GM23338 (cell line): Measurements from ENCODE around the gene GRK5. TPM values are rescaled to one million over a fixed set of nuclear protein-coding genes. Genes with fewer than 3 reads are reported as not detected.

Experiments
- ATAC-seq: fragments of 200-7000 bp; cut with Tn5 transposase; 3 replicates; pipeline ENCODE4 v1.9.1; 2020
- DNase-seq: peaks from one replicate; pipeline ENCODE4 v3.0.0-alpha.2; 2015; ENCODE audit warnings: low spot score
- H2AFZ ChIP-seq: fragments of 200-600 bp; sonication (generic); 2 replicates; pipeline ENCODE4 v1.8.0; 2016; ENCODE audit warnings: antibody characterized with exemption, mild to moderate bottlenecking, moderate library complexity
- H3F3A ChIP-seq: fragments of 200-600 bp; sonication (generic); replicated peaks from 2 replicates; pipeline ENCODE4 v1.8.0; 2017; ENCODE audit warnings: antibody characterized with exemption, mixed run types, low read depth
- H3K27ac ChIP-seq: fragments of 200-600 bp; sonication (generic); 2 replicates; pipeline ENCODE4 v1.6.1; 2016; ENCODE audit warnings: low read depth
- H3K27me3 ChIP-seq: fragments of 200-600 bp; sonication (generic); 2 replicates; pipeline ENCODE4 v1.8.0; 2016; ENCODE audit warnings: mild to moderate bottlenecking, mixed run types, moderate library complexity; ENCODE audit not compliant: insufficient read depth
- H3K36me3 ChIP-seq: fragments of 200-600 bp; sonication (generic); 2 replicates; pipeline ENCODE4 v1.8.0; 2016; ENCODE audit warnings: mild to moderate bottlenecking; ENCODE audit not compliant: insufficient read depth
- H3K4me1 ChIP-seq: fragments of 200-600 bp; sonication (generic); 2 replicates; pipeline ENCODE4 v1.8.0; 2016; ENCODE audit warnings: mild to moderate bottlenecking, moderate library complexity; ENCODE audit not compliant: insufficient read depth
- H3K4me2 ChIP-seq: fragments of 200-600 bp; sonication (generic); 2 replicates; pipeline ENCODE4 v1.7.1; 2017; ENCODE audit warnings: mixed run types
- H3K4me3 ChIP-seq: fragments of 200-600 bp; sonication (generic); 2 replicates; pipeline ENCODE4 v1.6.1; 2016; ENCODE audit warnings: mixed run types
- H3K79me2 ChIP-seq: fragments of 200-600 bp; sonication (generic); replicated peaks from 2 replicates; pipeline ENCODE4 v1.8.0; 2017; ENCODE audit warnings: mild to moderate bottlenecking; ENCODE audit not compliant: insufficient read depth
- H3K9me2 ChIP-seq: fragments of 200-600 bp; sonication (generic); 2 replicates; pipeline ENCODE4 v1.8.0; 2017; ENCODE audit not compliant: insufficient read depth
- H4K20me1 ChIP-seq: fragments of 200-600 bp; sonication (generic); replicated peaks from 2 replicates; pipeline ENCODE4 v1.8.0; 2017; ENCODE audit warnings: mild to moderate bottlenecking; ENCODE audit not compliant: insufficient read depth
- H3K27ac Mint-ChIP-seq: 2 replicates; pipeline ENCODE4 v1.8.0; 2020; ENCODE audit warnings: inconsistent platforms, mild to moderate bottlenecking, moderate library complexity, mixed read lengths
- H3K27me3 Mint-ChIP-seq: 3 replicates; pipeline ENCODE4 v1.8.0; 2022; ENCODE audit warnings: low read depth, mild to moderate bottlenecking, moderate library complexity, mixed read lengths, inconsistent platforms; ENCODE audit not compliant: insufficient read depth, poor library complexity
- H3K36me3 Mint-ChIP-seq: 3 replicates; pipeline ENCODE4 v1.8.0; 2021; ENCODE audit warnings: low read depth, mild to moderate bottlenecking, inconsistent platforms, moderate library complexity, mixed read lengths
- H3K4me1 Mint-ChIP-seq: 3 replicates; pipeline ENCODE4 v1.8.0; 2020; ENCODE audit warnings: mild to moderate bottlenecking, inconsistent platforms, mixed read lengths
- H3K4me3 Mint-ChIP-seq: 3 replicates; pipeline ENCODE4 v1.8.0; 2021; ENCODE audit warnings: moderate library complexity, mild to moderate bottlenecking, inconsistent platforms, mixed read lengths
- H3K9me3 Mint-ChIP-seq: 3 replicates; pipeline ENCODE4 v1.8.0; 2020; ENCODE audit warnings: moderate library complexity, mild to moderate bottlenecking, inconsistent platforms, mixed read lengths
- CREB1 ChIP-seq: fragments of 250-450 bp; sonication (Bioruptor Pico); IDR thresholded peaks from 2 replicates; pipeline ENCODE4 v1.5.0; 2020; ENCODE audit warnings: low read depth, mild to moderate bottlenecking, moderate library complexity
- ETS1 ChIP-seq: IDR thresholded peaks from 2 replicates; pipeline ENCODE4 v1.6.1; 2016; ENCODE audit warnings: antibody characterized with exemption
- JUNB ChIP-seq: IDR thresholded peaks from one replicate; pipeline ENCODE4 v1.6.1; 2016; ENCODE audit warnings: antibody characterized with exemption; ENCODE audit not compliant: unreplicated experiment
- STAT1 ChIP-seq: IDR thresholded peaks from one replicate; pipeline ENCODE4 v1.6.1; 2016; ENCODE audit warnings: antibody characterized with exemption; ENCODE audit not compliant: unreplicated experiment
- ZNF114 ChIP-seq: fragments of 250-450 bp; sonication (Bioruptor Pico); IDR thresholded peaks from 2 replicates; pipeline ENCODE4 v1.5.0; 2020; ENCODE audit warnings: mild to moderate bottlenecking, moderate library complexity
- ZNF331 ChIP-seq: fragments of 250-450 bp; sonication (Bioruptor Pico); IDR thresholded peaks from 2 replicates; pipeline ENCODE4 v1.5.0; 2020; ENCODE audit warnings: low read depth, mild to moderate bottlenecking, moderate library complexity
- polyA plus RNA-seq: library from polyadenylated mRNA; unstranded; fragments of >200 nt; fragmentation: Nextera tagmentation; extraction: Ambion mirVana; gene quantifications from 2 replicates; pipeline ENCODE4 v1.2.1, GENCODE V29; 2016
- total RNA-seq: library from RNA; depleted of rRNA; stranded (reverse); fragments of >200 nt; shearing (Covaris generic); gene quantifications from 2 replicates; pipeline ENCODE4 v1.2.3, GENCODE V29; 2014
- TF ChIP-seq, protein P1 (sequence below): IDR thresholded peaks from one replicate; pipeline ENCODE4 v1.6.1; 2018; ENCODE audit warnings: antibody characterized with exemption; ENCODE audit not compliant: unreplicated experiment
- TF ChIP-seq, protein P2 (sequence below), 2 experiments: fragments of 200-600 bp in 1 of 2; sonication (generic) in 1 of 2; conservative IDR thresholded peaks; 2 replicates each; pipeline versions ENCODE4 v1.5.1 to v1.6.1; 2016 to 2017; ENCODE audit warnings: antibody characterized with exemption in 2 of 2, low read depth in 2 of 2, mild to moderate bottlenecking in 2 of 2, moderate library complexity in 1 of 2

The GRK5 gene
- total and polyA plus RNA-seq, 2 experiments from 2014 or later: 0.53 to 2.0 TPM

DNA sequence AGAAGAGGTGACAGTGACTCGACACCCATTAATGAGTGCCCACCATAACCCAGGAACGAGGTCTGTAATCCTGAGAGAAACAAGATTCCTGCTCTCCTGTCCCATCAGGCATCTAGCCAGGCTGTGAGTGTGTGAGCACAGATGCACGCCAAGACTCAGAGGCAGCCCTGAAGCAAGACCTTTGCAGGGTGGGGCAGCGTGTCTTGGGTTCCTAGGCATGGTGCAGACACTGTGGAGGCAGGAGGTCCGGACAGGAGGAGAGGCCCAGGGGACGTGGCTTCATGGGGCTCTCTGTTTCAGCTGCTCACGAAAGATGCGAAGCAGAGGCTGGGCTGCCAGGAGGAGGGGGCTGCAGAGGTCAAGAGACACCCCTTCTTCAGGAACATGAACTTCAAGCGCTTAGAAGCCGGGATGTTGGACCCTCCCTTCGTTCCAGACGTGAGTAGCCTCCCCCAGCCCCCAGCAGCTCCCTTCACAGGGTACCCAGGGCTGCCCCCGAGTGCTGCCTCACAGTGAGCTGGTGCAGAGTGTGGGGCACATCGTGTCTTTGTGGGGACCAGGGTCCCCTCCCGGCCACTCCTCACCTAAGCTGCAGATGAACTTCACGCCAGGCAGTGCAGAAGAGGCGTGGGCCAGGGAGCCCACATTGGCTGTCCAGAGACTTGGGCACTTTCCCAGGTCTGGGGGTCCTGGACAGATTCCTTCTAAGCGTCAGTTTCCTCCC is 240.6 kb downstream of the GRK5 start:
- no peak overlapping the region for H3K4me3 Mint-ChIP-seq

More for the DNA sequence above, 240.6 kb downstream of the GRK5 start:
- no peak for ATAC-seq
- Histone ChIP-seq H3K9me2 (no peaks in the 10 kb centered on the region), H3K4me2 (no peak overlapping the region), H3K79me2 (no peaks in the 10 kb centered on the region), H4K20me1 (no peaks in the 10 kb centered on the region), H3K36me3 (no peaks in the 10 kb centered on the region), H3K27ac (no peak overlapping the region), H3K4me1 (no peaks in the 10 kb centered on the region), H2AFZ (no peak overlapping the region), H3F3A (no peaks in the 10 kb centered on the region), H3K27me3 (no peaks in the 10 kb centered on the region), H3K4me3 (no peak overlapping the region)
- no peak for DNase-seq
- no peak for TF ChIP-seq ZNF114 (CRISPR knock-in tag)
- TF ChIP-seq ZNF331 (CRISPR knock-in tag): no peak
- TF ChIP-seq JUNB: no peak
- TF ChIP-seq, protein P1, sequence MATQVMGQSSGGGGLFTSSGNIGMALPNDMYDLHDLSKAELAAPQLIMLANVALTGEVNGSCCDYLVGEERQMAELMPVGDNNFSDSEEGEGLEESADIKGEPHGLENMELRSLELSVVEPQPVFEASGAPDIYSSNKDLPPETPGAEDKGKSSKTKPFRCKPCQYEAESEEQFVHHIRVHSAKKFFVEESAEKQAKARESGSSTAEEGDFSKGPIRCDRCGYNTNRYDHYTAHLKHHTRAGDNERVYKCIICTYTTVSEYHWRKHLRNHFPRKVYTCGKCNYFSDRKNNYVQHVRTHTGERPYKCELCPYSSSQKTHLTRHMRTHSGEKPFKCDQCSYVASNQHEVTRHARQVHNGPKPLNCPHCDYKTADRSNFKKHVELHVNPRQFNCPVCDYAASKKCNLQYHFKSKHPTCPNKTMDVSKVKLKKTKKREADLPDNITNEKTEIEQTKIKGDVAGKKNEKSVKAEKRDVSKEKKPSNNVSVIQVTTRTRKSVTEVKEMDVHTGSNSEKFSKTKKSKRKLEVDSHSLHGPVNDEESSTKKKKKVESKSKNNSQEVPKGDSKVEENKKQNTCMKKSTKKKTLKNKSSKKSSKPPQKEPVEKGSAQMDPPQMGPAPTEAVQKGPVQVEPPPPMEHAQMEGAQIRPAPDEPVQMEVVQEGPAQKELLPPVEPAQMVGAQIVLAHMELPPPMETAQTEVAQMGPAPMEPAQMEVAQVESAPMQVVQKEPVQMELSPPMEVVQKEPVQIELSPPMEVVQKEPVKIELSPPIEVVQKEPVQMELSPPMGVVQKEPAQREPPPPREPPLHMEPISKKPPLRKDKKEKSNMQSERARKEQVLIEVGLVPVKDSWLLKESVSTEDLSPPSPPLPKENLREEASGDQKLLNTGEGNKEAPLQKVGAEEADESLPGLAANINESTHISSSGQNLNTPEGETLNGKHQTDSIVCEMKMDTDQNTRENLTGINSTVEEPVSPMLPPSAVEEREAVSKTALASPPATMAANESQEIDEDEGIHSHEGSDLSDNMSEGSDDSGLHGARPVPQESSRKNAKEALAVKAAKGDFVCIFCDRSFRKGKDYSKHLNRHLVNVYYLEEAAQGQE: no peak
- TF ChIP-seq STAT1: no peak
- no peak for TF ChIP-seq CREB1 (CRISPR knock-in tag)
- no peak for TF ChIP-seq ETS1
- TF ChIP-seq, protein P2, sequence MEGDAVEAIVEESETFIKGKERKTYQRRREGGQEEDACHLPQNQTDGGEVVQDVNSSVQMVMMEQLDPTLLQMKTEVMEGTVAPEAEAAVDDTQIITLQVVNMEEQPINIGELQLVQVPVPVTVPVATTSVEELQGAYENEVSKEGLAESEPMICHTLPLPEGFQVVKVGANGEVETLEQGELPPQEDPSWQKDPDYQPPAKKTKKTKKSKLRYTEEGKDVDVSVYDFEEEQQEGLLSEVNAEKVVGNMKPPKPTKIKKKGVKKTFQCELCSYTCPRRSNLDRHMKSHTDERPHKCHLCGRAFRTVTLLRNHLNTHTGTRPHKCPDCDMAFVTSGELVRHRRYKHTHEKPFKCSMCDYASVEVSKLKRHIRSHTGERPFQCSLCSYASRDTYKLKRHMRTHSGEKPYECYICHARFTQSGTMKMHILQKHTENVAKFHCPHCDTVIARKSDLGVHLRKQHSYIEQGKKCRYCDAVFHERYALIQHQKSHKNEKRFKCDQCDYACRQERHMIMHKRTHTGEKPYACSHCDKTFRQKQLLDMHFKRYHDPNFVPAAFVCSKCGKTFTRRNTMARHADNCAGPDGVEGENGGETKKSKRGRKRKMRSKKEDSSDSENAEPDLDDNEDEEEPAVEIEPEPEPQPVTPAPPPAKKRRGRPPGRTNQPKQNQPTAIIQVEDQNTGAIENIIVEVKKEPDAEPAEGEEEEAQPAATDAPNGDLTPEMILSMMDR (conservative IDR thresholded peaks at IDR 0.05; ENCODE audit: low read depth in 2 of 2): no peak
- Mint-ChIP-seq H3K4me1 (peaks cover 17% of the 10 kb centered on the region), H3K36me3 (no peaks in the 10 kb centered on the region; the same call in 2 of the 3 replicates), H3K27ac (no peak overlapping the region), H3K9me3 (no peaks in the 10 kb centered on the region), H3K27me3 (peaks cover 9% of the 10 kb centered on the region)
